ENCODE data around the gene IKZF3.

GRCh38 chr17:39816272-39816671, 47.8 kb downstream of the IKZF3 start:
- TF ChIP-seq, protein P1, sequence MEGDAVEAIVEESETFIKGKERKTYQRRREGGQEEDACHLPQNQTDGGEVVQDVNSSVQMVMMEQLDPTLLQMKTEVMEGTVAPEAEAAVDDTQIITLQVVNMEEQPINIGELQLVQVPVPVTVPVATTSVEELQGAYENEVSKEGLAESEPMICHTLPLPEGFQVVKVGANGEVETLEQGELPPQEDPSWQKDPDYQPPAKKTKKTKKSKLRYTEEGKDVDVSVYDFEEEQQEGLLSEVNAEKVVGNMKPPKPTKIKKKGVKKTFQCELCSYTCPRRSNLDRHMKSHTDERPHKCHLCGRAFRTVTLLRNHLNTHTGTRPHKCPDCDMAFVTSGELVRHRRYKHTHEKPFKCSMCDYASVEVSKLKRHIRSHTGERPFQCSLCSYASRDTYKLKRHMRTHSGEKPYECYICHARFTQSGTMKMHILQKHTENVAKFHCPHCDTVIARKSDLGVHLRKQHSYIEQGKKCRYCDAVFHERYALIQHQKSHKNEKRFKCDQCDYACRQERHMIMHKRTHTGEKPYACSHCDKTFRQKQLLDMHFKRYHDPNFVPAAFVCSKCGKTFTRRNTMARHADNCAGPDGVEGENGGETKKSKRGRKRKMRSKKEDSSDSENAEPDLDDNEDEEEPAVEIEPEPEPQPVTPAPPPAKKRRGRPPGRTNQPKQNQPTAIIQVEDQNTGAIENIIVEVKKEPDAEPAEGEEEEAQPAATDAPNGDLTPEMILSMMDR (IDR thresholded peaks at IDR 0.05): no peak
- no peak for TF ChIP-seq POLR2A (IDR thresholded peaks at IDR 0.05)

Data from thyroid gland (tissue), 4 donors.